GM13977 (cell line): ENCODE data around the gene ARX.

Experiments
- DNase-seq: peaks from one replicate; pipeline ENCODE4 v3.0.0; 2012; ENCODE audit warnings: low spot score
- CTCF ChIP-seq: IDR thresholded peaks from 2 replicates; pipeline ENCODE4 v1.5.1; 2012; ENCODE audit warnings: mild to moderate bottlenecking, control low read depth; ENCODE audit not compliant: insufficient read depth; ENCODE audit errors: extremely low read depth, missing control alignments
- in situ Hi-C: fragments of 300-500 bp; cut with MboI; formaldehyde crosslinking; loops from one replicate; pipeline ENCODE4 v1.12.0; 2022; ENCODE audit warnings: low sequenced_read_pairs, low pct_unique_long_range_greater_than_20kb, mixed read lengths, inconsistent platforms; ENCODE audit not compliant: unreplicated experiment

Gene ARX

GRCh38 chrX:24969812-24970211, 46.0 kb downstream of the ARX start:
- in situ Hi-C loops: no loop called here
- no peak for TF ChIP-seq CTCF
- DNase-seq: no peak

GRCh38 chrX:24965372-24965771, 50.4 kb downstream of the ARX start:
- no peak for TF ChIP-seq CTCF
- no peak for DNase-seq
- in situ Hi-C loops: no loop called here

GRCh38 chrX:24963823-24964222, 51.9 kb downstream of the ARX start:
- in situ Hi-C loops: no loop called here
- DNase-seq: no peak
- TF ChIP-seq CTCF: no peak

GRCh38 chrX:24961809-24962208, 54.0 kb downstream of the ARX start:
- TF ChIP-seq CTCF: no peak
- in situ Hi-C loops: no loop called here
- DNase-seq: no peak

- in situ Hi-C loops: no loop called here
- no peak for DNase-seq
Measured at GRCh38 chrX:24956828-24957227, 58.9 kb downstream of the ARX start.

GRCh38 chrX:24955372-24955930, 60.3 kb downstream of the ARX start:
- in situ Hi-C loops: no loop called here
- TF ChIP-seq CTCF: no peak
- DNase-seq: no peak

More at GRCh38 chrX:24956828-24957227, 58.9 kb downstream of the ARX start:
- TF ChIP-seq CTCF: no peak

- TF ChIP-seq CTCF: no peak
- no peak for DNase-seq
- in situ Hi-C loops: no loop called here
Measured at GRCh38 chrX:24954732-24955131, 61.0 kb downstream of the ARX start.
